GM12873 (cell line): Measurements from ENCODE around the gene DTL.

Experiments
- TF ChIP-seq, protein P1 (sequence below): IDR thresholded peaks from 2 replicates; pipeline ENCODE4 v1.5.1; 2012; ENCODE audit warnings: low read depth, mild to moderate bottlenecking, moderate library complexity, low read length, control low read depth; ENCODE audit not compliant: insufficient read depth; ENCODE audit errors: missing control alignments

The DTL gene

DNA sequence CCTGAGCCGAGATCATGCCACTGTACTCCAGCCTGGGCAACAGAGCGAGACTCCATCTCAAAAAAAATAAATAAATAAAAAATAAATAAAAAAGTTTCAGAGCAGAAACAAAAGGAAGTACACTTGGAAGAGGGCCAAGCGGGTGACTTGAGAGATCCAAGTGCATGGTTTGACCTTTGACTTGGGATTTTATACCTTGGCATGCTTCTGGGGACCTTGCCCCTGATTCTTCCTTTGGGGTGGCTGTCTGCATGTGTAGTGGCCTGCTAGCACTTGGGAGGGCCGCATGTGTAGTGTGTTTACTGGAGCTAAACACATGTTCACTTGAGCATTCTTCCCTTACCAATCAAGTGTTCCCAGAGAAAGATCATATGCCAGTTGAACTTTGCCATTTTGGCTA, 114.0 kb downstream of the DTL start:
- TF ChIP-seq, protein P1, sequence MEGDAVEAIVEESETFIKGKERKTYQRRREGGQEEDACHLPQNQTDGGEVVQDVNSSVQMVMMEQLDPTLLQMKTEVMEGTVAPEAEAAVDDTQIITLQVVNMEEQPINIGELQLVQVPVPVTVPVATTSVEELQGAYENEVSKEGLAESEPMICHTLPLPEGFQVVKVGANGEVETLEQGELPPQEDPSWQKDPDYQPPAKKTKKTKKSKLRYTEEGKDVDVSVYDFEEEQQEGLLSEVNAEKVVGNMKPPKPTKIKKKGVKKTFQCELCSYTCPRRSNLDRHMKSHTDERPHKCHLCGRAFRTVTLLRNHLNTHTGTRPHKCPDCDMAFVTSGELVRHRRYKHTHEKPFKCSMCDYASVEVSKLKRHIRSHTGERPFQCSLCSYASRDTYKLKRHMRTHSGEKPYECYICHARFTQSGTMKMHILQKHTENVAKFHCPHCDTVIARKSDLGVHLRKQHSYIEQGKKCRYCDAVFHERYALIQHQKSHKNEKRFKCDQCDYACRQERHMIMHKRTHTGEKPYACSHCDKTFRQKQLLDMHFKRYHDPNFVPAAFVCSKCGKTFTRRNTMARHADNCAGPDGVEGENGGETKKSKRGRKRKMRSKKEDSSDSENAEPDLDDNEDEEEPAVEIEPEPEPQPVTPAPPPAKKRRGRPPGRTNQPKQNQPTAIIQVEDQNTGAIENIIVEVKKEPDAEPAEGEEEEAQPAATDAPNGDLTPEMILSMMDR = no peak

DNA sequence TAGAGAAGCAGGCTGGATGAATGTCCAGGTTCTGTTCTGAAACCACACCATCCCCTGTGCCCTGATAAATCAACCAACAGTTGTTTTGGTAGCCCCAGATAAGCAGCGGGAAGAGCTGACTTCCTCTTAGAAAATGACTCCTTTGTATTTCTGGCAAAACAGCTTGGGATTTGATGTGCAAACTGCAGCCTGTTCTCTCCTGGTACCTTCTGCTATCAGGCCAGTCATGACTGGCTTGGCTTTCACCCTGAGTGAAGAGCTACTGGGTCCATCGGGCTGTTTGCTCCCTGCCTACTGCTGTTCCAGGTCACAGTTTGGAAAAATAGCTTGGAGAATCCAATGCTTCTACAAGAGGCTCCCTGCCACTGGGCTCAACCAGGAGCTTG, 116.8 kb downstream of the DTL start:
- TF ChIP-seq, protein P1 = no peak

DNA sequence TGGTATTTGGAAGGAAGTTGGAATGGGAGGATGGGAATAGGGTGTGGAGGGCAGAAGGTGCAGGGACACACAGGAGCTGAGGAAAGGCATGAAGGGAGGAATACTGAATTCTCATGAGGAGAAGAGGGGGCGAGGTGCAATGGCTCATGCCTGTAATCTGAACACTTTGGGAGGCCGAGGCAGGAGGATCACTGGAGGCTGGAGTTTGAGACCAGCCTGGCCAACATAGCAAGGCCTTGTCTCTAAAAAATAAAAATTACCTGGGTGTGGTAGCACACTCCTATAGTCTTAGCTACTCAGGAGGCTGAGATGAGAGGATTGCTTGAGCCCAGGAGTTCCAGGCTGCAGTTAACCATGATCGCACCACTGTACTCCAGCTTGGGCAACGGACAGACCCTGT, 117.3 kb downstream of the DTL start:
- TF ChIP-seq, protein P1 = no peak

DNA sequence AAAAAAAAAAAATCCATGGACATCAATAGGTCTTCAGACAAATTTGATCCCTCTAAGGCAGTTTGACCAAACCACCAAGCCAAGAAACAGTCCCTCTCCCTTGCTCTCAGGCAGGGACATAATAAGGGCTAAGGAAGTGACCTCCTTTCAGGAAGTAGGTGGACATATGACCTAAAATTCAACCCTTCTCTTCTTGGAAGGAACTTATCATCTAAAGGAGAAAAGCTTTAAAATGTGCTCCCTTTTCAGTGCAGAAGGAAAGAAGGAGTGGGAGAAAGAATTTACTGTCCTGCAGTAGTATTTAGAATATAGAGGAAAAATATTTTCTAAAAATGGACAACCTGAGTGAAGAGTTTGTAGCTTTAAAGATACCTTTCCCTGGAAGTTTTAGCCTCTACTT, 118.1 kb downstream of the DTL start:
- TF ChIP-seq, protein P1 = no peak
